Measurements from ENCODE around the gene RALGAPA1. TPM values are rescaled to one million over a fixed set of nuclear protein-coding genes. Genes with fewer than 3 reads are reported as not detected.
A peak's percentile ranks its signal among the peaks of the same experiment; 100 is the strongest.

RALGAPA1 gene
- total and polyA plus RNA-seq, 9 of the 15 experiments (the other 6 are each of a cell fraction or from before 2014, with no cell fraction given) = 2.5 to 16.3 (median 6.2) TPM

DNA sequence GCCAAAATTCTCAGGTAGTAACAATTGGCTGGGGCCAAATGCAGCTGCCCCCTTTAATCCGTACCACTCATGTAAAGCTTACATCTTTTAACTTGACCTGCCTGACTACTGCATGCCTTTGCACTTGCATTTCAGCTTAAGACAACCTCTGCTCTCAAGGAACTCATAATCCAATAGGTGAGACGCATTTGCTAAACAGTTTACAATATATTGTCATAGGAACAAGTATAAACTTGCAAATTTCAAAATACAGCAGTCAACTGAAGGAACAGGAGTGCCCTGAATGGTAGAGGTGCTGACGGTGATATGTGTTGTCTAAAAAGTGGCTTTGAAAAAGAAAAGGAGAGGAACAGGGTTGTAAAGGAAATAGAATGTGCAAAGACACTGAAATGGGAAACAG lies 13.4 kb upstream of the RALGAPA1 start:
- CTCF ChIA-PET (ENCODE audit: low intra/inter-chr PET ratio) = no interaction called here
- WGBS (ENCODE audit: insufficient coverage, low coverage, missing lambda C conversion rate) = 37% methylated on average over 3 of the region's 3 CpGs
- in situ Hi-C loops (cut with MboI) = no loop called here

DNA sequence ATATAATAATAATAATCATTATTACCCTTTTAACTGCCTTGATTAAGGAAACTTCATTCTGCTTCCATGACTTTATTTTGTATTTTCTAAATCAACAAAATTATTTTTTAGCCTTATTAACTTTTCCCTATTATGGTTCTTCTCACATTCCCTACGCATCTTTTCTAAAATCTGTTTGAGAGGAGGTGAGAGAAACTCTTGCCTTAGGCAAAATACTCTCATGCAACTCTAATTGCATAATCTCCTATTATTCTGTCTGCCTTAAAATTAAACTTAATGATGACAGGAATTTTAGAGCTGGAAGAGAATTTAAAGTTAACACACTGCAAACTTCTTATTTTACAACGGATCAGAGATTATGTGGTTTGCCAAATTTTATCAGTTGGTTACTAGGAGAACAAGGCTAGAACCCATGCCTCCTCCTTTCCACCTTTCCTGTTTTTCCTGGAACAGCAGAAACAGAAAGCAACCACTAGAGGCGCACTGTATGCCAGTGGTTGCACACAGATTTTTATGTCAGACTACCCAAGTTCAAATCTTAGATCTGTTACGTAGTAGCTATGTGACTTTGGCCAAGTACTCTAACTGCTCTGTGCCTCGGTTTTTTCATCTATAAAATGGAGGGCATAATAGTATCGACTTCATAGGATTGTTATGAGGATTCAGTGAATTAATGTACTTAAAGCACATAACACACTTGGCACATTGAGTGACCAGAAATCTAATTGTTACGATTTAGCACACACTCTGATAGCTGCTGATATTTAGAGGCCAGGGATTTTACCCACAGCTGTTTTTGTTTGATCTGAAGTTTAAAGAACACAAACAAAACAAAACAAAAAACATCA lies 12.7 kb upstream of the RALGAPA1 start:
- Histone ChIP-seq H3K9me1 (ENCODE audit: control insufficient read depth, insufficient read depth, low read length) (no peaks in the 10 kb centered on the region), H3K27me3 (ENCODE audit: control insufficient read depth in 2 of 2, insufficient read depth in 2 of 2, low read length in 2 of 2) (no peaks in the 10 kb centered on the region), H3K36me3 (ENCODE audit: control insufficient read depth, insufficient read depth, low read length) (no peaks in the 10 kb centered on the region), H3K4me3 (no peak overlapping the region), H3K9ac (ENCODE audit: insufficient read depth in 1 of 2, low read depth in 2 of 2, low read length in 2 of 2) (no peak overlapping the region), H3K27ac (ENCODE audit: extremely low read depth, low read depth, low read length) (no peak overlapping the region), H4K20me1 (replicated peaks; ENCODE audit: control insufficient read depth, insufficient read depth, low read length) (no peaks in the 10 kb centered on the region), H3K79me2 (ENCODE audit: control insufficient read depth, insufficient read depth, low read length) (peaks cover under 1% of the 10 kb centered on the region; the same call in 1 of the 3 replicates), H3K9me3 (replicated peaks; ENCODE audit: control insufficient read depth, insufficient read depth, low read depth, low read length) (no peaks in the 10 kb centered on the region), H2AFZ (ENCODE audit: low read depth, low read length) (peak overlapping the region; percentile 56; the same call in 1 of the 2 replicates), H3K4me1 (replicated peaks in 1 of 2; ENCODE audit: control insufficient read depth in 2 of 2, insufficient read depth in 2 of 2, low read length in 2 of 2) (peaks cover 3% of the 10 kb centered on the region in 2 experiments; a peak in 2 of 5 replicates), H3K4me2 (ENCODE audit: insufficient read depth, low read length) (peak overlapping the region; percentile 1; the same call in 1 of the 2 replicates)
- 8% methylated on average over 7 of the region's 7 CpGs for WGBS (ENCODE audit: insufficient coverage, low coverage, missing lambda C conversion rate)
- POLR2A ChIA-PET = no interaction called here
- DNase-seq (ENCODE audit: extremely low read depth in 1 of 4, low spot score in 3 of 4) (peak; percentile 30 to 48 (median 32)), ATAC-seq (no peak), FAIRE-seq (peak; percentile 78)
- CTCF ChIA-PET (ENCODE audit: low intra/inter-chr PET ratio) = no interaction called here
- intact Hi-C loops (cut with micrococcal nuclease) (loop anchor here (10.0 kb wide), 1 partner anchor 287 kb away; the partner anchor contains the start of gene INSM2), in situ Hi-C loops (cut with MboI) (no loop called here)
- no TSS peak for BruUV-seq (replicated peaks)
- no peak for TF ChIP-seq ZNF780A (CRISPR knock-in tag; IDR thresholded peaks at IDR 0.05)
- TF ChIP-seq CEBPB (tag; IDR thresholded peaks at IDR 0.05) = 0 out of 2 replicates have a peak, but pooled peaks have one; percentile 9
- no peak for TF ChIP-seq POLR2B (IDR thresholded peaks at IDR 0.05; ENCODE audit: low read depth, partially characterized antibody)
- peak; percentile 18 for TF ChIP-seq PHF20 (IDR thresholded peaks at IDR 0.05; ENCODE audit: partially characterized antibody)
- TF ChIP-seq NFE2 (IDR thresholded peaks at IDR 0.05; ENCODE audit: low read depth) = no peak
- 0 out of 4 replicates have a peak, but pooled peaks of 1 of the 2 experiments have one; percentile 27 for TF ChIP-seq KDM1A (IDR thresholded peaks at IDR 0.05)
- 0 out of 4 replicates have a peak, but pooled peaks of 1 of the 2 experiments have one; percentile 46 for TF ChIP-seq RCOR1 (IDR thresholded peaks at IDR 0.05; ENCODE audit: borderline replicate concordance in 1 of 2, low read depth in 2 of 2, low read length in 2 of 2)
- peak; percentile 63; the same call in 1 of the 2 replicates for TF ChIP-seq CREM (IDR thresholded peaks at IDR 0.05; ENCODE audit: low read depth)
- TF ChIP-seq, protein P1, sequence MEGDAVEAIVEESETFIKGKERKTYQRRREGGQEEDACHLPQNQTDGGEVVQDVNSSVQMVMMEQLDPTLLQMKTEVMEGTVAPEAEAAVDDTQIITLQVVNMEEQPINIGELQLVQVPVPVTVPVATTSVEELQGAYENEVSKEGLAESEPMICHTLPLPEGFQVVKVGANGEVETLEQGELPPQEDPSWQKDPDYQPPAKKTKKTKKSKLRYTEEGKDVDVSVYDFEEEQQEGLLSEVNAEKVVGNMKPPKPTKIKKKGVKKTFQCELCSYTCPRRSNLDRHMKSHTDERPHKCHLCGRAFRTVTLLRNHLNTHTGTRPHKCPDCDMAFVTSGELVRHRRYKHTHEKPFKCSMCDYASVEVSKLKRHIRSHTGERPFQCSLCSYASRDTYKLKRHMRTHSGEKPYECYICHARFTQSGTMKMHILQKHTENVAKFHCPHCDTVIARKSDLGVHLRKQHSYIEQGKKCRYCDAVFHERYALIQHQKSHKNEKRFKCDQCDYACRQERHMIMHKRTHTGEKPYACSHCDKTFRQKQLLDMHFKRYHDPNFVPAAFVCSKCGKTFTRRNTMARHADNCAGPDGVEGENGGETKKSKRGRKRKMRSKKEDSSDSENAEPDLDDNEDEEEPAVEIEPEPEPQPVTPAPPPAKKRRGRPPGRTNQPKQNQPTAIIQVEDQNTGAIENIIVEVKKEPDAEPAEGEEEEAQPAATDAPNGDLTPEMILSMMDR (IDR thresholded peaks at IDR 0.05 in 2 of 3, conservative IDR thresholded peaks at IDR 0.05 in 1 of 3; ENCODE audit: insufficient read depth in 2 of 3, low read depth in 1 of 3, low read length in 3 of 3) = peak; percentile 61 to 80 (median 70)

More for the DNA sequence above, 13.4 kb upstream of the RALGAPA1 start:
- BruUV-seq (replicated peaks) = no TSS peak
- no peaks in the 10 kb centered on the region for H4K20me1 ChIP-seq (replicated peaks; ENCODE audit: control insufficient read depth, insufficient read depth, low read length)
- H2AFZ ChIP-seq (ENCODE audit: low read depth, low read length) = peak overlapping the region; percentile 16; the same call in 1 of the 2 replicates
- POLR2A ChIA-PET = no interaction called here
- ATAC-seq = no peak
- intact Hi-C loops (cut with micrococcal nuclease) = loop anchor here (10.0 kb wide), 1 partner anchor 288 kb away; the partner anchor contains the start of gene INSM2
- no peak for TF ChIP-seq FOXK2 (conservative IDR thresholded peaks at IDR 0.05 in 1 of 2, IDR thresholded peaks at IDR 0.05 in 1 of 2; ENCODE audit: low read depth in 2 of 2)
- no peak for TF ChIP-seq ZNF3 (CRISPR knock-in tag; IDR thresholded peaks at IDR 0.05)
- no peak for TF ChIP-seq RBFOX2 (IDR thresholded peaks at IDR 0.05; ENCODE audit: low read depth, low read length)
- TF ChIP-seq CBFA2T3 (IDR thresholded peaks at IDR 0.05) = no peak
- TF ChIP-seq ZNF239 (CRISPR knock-in tag; IDR thresholded peaks at IDR 0.05) = no peak
- no peak for TF ChIP-seq NFATC3 (IDR thresholded peaks at IDR 0.05)
- no peak for TF ChIP-seq SIX5 (IDR thresholded peaks at IDR 0.05; ENCODE audit: borderline replicate concordance in 1 of 2, insufficient read depth in 1 of 2, low read depth in 1 of 2, low read length in 2 of 2)
- H3K9me3 ChIP-seq (replicated peaks; ENCODE audit: control insufficient read depth, insufficient read depth, low read depth, low read length) = no peaks in the 10 kb centered on the region
- H3K4me3 ChIP-seq = no peak overlapping the region
- no peak overlapping the region for H3K27ac ChIP-seq (ENCODE audit: extremely low read depth, low read depth, low read length)
- FAIRE-seq = no peak
- H3K4me1 ChIP-seq (replicated peaks in 1 of 2; ENCODE audit: control insufficient read depth in 2 of 2, insufficient read depth in 2 of 2, low read length in 2 of 2) = peaks cover 3% of the 10 kb centered on the region in 2 experiments; a peak in 2 of 5 replicates
- H3K79me2 ChIP-seq (ENCODE audit: control insufficient read depth, insufficient read depth, low read length) = peaks cover 6% of the 10 kb centered on the region; the same call in 2 of the 3 replicates
- no peaks in the 10 kb centered on the region for H3K9me1 ChIP-seq (ENCODE audit: control insufficient read depth, insufficient read depth, low read length)
- H3K9ac ChIP-seq (ENCODE audit: insufficient read depth in 1 of 2, low read depth in 2 of 2, low read length in 2 of 2) = no peak overlapping the region
- no peaks in the 10 kb centered on the region for H3K36me3 ChIP-seq (ENCODE audit: control insufficient read depth, insufficient read depth, low read length)
- no peak for DNase-seq (ENCODE audit: extremely low read depth in 1 of 4, low spot score in 3 of 4)
- no peak overlapping the region for H3K4me2 ChIP-seq (ENCODE audit: insufficient read depth, low read length)
- no peaks in the 10 kb centered on the region for H3K27me3 ChIP-seq (ENCODE audit: control insufficient read depth in 2 of 2, insufficient read depth in 2 of 2, low read length in 2 of 2)

Measured in K562 (cell line).